Measurements from ENCODE around the gene PTCRA.
"Not testable (repeated sequence)": the region's sequence is repeated elsewhere in the genome, so short reads cannot be mapped to it uniquely, and the experiment has no call there.

Gene PTCRA

DNA sequence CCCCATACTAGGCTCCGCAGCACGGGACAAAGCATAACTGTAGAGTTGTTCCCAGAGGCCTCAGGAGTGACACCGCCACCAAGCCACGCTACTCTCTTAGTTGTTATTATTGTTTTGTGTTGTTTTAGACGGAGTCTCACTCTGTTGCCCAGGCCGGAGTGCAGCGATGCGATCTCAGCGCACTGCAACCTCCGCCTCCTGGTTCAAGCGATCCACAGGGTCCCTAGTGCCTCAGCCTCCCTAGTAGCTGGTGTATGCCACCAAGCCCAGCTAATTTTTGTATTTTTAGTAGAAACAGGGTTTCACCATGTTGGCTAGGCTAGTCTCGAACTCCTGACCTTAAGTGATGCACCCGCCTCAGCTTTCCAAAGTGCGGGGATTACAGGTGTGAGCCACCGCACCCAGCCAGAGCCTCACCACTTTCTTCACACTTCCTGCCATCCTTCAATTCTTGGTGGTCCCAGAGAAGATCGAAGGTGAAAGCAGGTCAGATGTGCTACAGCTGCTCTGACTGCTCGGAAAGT lies 24.6 kb upstream of the PTCRA start:
- H3K36me3 Mint-ChIP-seq (ENCODE audit: low read depth): peaks cover 14% of the 10 kb centered on the region
- H3K4me3 Mint-ChIP-seq: peak overlapping the region; percentile 95
- no peaks in the 10 kb centered on the region for H3K27me3 Mint-ChIP-seq (ENCODE audit: low read depth)
- peaks cover 13% of the 10 kb centered on the region for H3K4me1 Mint-ChIP-seq (ENCODE audit: low read depth)
- H3K9me3 Mint-ChIP-seq: no peaks in the 10 kb centered on the region
- no peak for DNase-seq (ENCODE audit: low spot score)
- peak overlapping the region; percentile 94 for H3K27ac Mint-ChIP-seq

DNA sequence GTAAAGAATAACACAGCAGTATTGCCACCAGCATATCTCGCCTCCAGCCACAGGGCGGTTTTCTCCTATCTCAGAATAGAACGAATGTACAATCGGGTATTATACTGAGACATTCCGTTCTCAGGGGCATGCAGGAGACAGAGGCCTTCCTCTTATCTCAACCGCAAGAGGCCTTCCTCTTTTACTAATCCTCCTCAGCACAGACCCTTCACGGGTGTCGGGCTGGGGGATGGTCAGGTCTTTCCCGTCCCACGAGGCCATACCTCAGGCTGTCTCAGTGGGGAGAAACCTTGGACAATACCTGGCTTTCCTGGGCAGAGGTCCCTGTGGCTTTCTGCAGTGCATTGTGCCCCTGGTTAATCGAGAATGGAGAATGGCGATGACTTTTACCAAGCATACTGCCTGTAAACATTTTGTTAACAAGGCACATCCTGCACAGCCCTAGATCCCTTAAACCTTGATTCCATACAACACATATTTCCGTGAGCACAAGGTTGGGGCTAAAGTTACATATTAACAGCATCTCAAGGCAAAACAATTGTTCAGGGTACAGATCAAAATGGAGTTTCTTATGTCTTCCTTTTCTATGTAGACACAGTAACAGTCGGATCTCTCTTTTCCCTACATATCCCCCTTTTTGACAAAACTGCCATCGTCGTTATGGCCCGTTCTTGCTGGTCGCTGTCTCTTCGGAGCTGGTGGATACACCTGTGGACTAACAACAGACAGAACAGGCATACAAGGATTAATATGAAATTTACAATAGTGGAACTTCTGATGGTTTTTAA lies 21.6 kb upstream of the PTCRA start:
- not testable (repeated sequence) for H3K27me3 Mint-ChIP-seq (ENCODE audit: low read depth); DNase-seq (ENCODE audit: low spot score); H3K36me3 Mint-ChIP-seq (ENCODE audit: low read depth); H3K4me3 Mint-ChIP-seq; H3K9me3 Mint-ChIP-seq; H3K27ac Mint-ChIP-seq
- H3K4me1 Mint-ChIP-seq (ENCODE audit: low read depth): peaks cover 16% of the 10 kb centered on the region

- no peak overlapping the region for H3K27ac Mint-ChIP-seq
- no peaks in the 10 kb centered on the region for H3K9me3 Mint-ChIP-seq
- H3K4me3 Mint-ChIP-seq: no peak overlapping the region
- DNase-seq (ENCODE audit: low spot score): no peak
- peaks cover 9% of the 10 kb centered on the region for H3K4me1 Mint-ChIP-seq (ENCODE audit: low read depth)
- no peaks in the 10 kb centered on the region for H3K36me3 Mint-ChIP-seq (ENCODE audit: low read depth)
- no peaks in the 10 kb centered on the region for H3K27me3 Mint-ChIP-seq (ENCODE audit: low read depth)
Measured at GRCh38 chr6:42896178-42896719, 19.6 kb upstream of the PTCRA start.

DNA sequence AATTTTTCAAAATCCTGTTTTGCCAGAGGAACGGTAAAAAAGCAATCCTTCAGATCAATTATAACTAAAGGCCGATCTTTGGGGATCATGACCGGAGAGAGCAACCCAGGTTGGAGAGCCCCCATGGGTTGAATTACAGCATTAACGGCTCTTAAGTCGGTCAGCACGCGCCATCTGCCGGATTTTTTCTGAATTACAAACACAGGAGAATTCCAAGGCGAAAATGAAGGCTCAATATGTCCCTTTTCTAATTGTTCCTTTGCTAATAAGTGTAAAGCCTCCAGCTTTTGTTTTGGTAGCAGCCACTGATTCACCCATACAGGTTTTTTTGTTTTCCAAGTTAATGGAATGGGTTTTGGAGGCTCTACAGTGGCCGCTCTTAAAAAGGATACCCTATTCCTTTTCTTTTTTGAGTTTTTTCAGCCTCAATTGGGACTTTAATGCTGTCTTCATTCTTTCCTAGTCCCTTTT lies 16.9 kb upstream of the PTCRA start:
- no peaks in the 10 kb centered on the region for H3K27me3 Mint-ChIP-seq (ENCODE audit: low read depth)

DNA sequence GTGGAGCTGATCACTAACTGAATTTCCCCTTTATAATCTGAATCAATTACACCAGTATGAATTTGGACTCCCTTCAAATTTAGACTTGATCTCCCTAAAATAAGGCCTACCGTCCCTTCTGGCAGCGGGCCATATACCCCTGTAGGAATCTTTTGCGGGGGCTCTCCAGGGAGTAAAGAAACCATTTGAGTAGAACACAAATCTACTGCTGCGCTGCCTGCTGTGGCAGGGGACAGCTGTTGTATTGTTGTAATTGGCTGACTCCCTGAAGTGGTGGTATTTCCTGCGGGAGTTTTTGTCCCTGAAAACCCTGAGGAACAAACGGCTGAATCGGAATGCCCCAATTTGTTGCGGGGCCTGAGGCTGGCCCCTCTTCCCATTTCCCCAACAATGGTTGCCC lies 16.0 kb upstream of the PTCRA start:
- peaks cover 15% of the 10 kb centered on the region for H3K4me1 Mint-ChIP-seq (ENCODE audit: low read depth)
- no peak overlapping the region for H3K4me3 Mint-ChIP-seq
- no peaks in the 10 kb centered on the region for H3K36me3 Mint-ChIP-seq (ENCODE audit: low read depth)
- H3K27me3 Mint-ChIP-seq (ENCODE audit: low read depth): no peaks in the 10 kb centered on the region
- no peak overlapping the region for H3K27ac Mint-ChIP-seq
- no peak for DNase-seq (ENCODE audit: low spot score)
- no peaks in the 10 kb centered on the region for H3K9me3 Mint-ChIP-seq

More for the DNA sequence above, 16.9 kb upstream of the PTCRA start:
- H3K9me3 Mint-ChIP-seq: no peaks in the 10 kb centered on the region
- H3K4me3 Mint-ChIP-seq: no peak overlapping the region
- DNase-seq (ENCODE audit: low spot score): peak; percentile 53
- H3K36me3 Mint-ChIP-seq (ENCODE audit: low read depth): no peaks in the 10 kb centered on the region
- H3K4me1 Mint-ChIP-seq (ENCODE audit: low read depth): peaks cover 15% of the 10 kb centered on the region
- H3K27ac Mint-ChIP-seq: no peak overlapping the region

- no peak overlapping the region for H3K27ac Mint-ChIP-seq
- H3K27me3 Mint-ChIP-seq (ENCODE audit: low read depth): no peaks in the 10 kb centered on the region
- DNase-seq (ENCODE audit: low spot score): peak; percentile 67
- no peak overlapping the region for H3K4me3 Mint-ChIP-seq
- no peaks in the 10 kb centered on the region for H3K9me3 Mint-ChIP-seq
- peaks cover 15% of the 10 kb centered on the region for H3K4me1 Mint-ChIP-seq (ENCODE audit: low read depth)
- H3K36me3 Mint-ChIP-seq (ENCODE audit: low read depth): no peaks in the 10 kb centered on the region
Measured at GRCh38 chr6:42901538-42901957, 14.3 kb upstream of the PTCRA start.

DNA sequence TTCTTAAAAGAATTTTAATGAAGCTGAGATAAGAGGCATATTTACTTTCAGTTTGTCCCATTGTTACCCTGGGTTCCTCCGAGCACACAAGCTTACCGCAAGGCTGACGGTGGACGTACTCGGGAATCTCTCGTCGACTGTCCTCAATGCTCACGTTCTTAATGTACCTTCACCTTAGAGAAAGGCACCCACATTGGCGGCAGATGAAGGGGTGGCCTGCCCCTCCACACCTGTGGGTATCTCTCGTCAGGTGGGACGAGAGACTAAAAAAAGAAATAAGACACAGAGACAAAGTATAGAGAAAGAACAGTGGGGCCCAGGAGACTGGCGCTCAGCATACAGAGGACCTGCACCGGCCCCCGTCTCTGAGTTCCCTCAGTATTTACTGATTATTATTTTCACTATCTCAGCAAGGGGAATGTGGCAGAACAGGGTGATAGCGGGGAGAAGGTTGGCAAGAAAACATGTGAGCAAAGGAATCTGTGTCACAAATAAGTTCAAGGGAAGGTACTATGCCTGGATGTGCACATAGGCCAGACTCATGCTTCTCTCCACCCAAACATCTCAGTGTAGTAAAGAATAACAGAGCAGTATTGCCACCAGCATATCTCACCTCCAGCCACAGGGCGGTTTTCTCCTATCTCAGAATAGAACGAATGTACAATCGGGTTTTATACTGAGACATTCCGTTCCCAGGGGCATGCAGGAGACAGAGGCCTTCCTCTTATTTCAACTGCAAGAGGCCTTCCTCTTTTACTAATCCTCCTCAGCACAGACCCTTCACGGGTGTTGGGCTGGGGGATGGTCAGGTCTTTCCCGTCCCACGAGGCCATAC lies 13.2 kb upstream of the PTCRA start:
- not testable (repeated sequence) for H3K36me3 Mint-ChIP-seq (ENCODE audit: low read depth); H3K9me3 Mint-ChIP-seq; H3K27ac Mint-ChIP-seq; DNase-seq (ENCODE audit: low spot score); H3K27me3 Mint-ChIP-seq (ENCODE audit: low read depth); H3K4me3 Mint-ChIP-seq
- peaks cover 15% of the 10 kb centered on the region for H3K4me1 Mint-ChIP-seq (ENCODE audit: low read depth)

- no peak overlapping the region for H3K4me3 Mint-ChIP-seq
- H3K27me3 Mint-ChIP-seq (ENCODE audit: low read depth): no peaks in the 10 kb centered on the region
- no peaks in the 10 kb centered on the region for H3K9me3 Mint-ChIP-seq
- no peak overlapping the region for H3K27ac Mint-ChIP-seq
- no peaks in the 10 kb centered on the region for H3K36me3 Mint-ChIP-seq (ENCODE audit: low read depth)
- no peak for DNase-seq (ENCODE audit: low spot score)
- peaks cover 9% of the 10 kb centered on the region for H3K4me1 Mint-ChIP-seq (ENCODE audit: low read depth)
Measured at GRCh38 chr6:42904467-42904866, 11.4 kb upstream of the PTCRA start.

DNA sequence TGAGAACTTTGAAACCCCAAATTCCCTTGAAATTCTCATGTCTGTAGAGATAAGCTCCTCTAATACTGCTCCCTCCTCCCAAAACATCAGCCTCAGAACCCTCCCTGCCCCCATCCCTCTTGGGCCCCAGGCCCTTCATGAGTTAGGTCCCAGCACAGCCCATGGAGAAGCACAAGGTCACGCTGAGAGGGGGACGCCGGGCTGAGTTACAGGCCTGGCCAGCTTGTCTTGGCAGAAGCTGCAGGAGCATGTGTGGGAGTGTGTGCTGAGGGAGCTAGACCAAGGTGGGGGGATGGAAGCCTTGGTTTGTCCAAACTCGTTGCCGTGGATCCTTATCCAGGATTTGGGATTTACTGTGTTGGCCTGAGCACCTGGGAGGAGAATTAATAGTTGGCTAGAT lies 8.5 kb upstream of the PTCRA start:
- Mint-ChIP-seq H3K27me3 (ENCODE audit: low read depth) (peaks cover 5% of the 10 kb centered on the region), H3K9me3 (no peaks in the 10 kb centered on the region), H3K36me3 (ENCODE audit: low read depth) (no peaks in the 10 kb centered on the region), H3K27ac (no peak overlapping the region), H3K4me1 (ENCODE audit: low read depth) (peaks cover 3% of the 10 kb centered on the region), H3K4me3 (no peak overlapping the region)
- no peak for DNase-seq (ENCODE audit: low spot score)

GRCh38 chr6:42909835-42910234 lies 6.0 kb upstream of the PTCRA start:
- H3K9me3 Mint-ChIP-seq: no peaks in the 10 kb centered on the region
- peaks cover 3% of the 10 kb centered on the region for H3K4me1 Mint-ChIP-seq (ENCODE audit: low read depth)
- H3K27ac Mint-ChIP-seq: no peak overlapping the region

DNA sequence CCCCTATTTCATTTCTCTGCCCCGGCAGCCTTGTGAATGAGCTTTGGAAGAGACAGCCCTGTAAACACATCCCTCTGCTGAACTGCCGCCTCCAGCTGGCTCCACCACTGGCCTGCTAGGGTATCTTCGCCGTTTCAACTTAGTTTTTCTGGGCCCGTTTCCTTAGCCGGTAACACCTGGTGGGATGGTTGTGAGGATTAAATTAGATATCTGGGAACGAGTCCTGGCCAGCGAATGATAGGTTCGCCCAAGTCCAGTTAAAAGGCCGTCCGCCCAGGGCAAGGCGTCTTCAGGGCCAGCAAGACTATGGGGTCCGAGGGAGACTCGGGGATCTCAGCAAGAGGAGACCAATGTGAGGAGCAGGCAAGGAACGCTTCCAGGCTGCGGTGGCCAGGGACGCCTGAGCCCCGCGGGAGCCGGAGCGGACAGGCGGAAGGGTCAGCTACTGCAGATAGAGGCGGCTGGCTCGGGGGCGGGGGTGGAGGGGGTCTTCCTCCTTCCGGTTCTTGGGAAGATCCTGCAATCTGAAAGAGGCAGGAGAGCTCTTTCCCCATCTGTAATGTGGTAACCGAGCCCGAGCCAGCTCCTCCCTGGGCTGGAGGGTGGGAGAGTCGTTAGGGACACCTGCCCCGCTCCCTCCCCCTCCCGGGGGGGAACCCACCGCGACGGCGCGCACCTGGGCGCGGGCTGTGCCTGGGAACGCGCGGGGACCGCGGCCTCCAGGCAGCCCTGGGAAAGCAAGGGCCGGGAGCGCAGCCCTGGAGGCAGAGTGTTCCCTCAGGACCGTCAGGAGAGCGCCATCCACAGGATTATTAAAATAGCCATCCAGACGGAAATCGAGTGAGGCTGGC lies 4.5 kb upstream of the PTCRA start:
- DNase-seq (ENCODE audit: low spot score): no peak
- H3K27ac Mint-ChIP-seq: no peak overlapping the region
- H3K9me3 Mint-ChIP-seq: no peaks in the 10 kb centered on the region
- peaks cover 3% of the 10 kb centered on the region for H3K4me1 Mint-ChIP-seq (ENCODE audit: low read depth)
- H3K27me3 Mint-ChIP-seq (ENCODE audit: low read depth): peaks cover 5% of the 10 kb centered on the region
- H3K4me3 Mint-ChIP-seq: no peak overlapping the region
- H3K36me3 Mint-ChIP-seq (ENCODE audit: low read depth): no peaks in the 10 kb centered on the region

More at GRCh38 chr6:42909835-42910234, 6.0 kb upstream of the PTCRA start:
- Mint-ChIP-seq H3K27me3 (ENCODE audit: low read depth) (peaks cover 5% of the 10 kb centered on the region), H3K4me3 (no peak overlapping the region), H3K36me3 (ENCODE audit: low read depth) (no peaks in the 10 kb centered on the region)
- DNase-seq (ENCODE audit: low spot score): no peak

DNA sequence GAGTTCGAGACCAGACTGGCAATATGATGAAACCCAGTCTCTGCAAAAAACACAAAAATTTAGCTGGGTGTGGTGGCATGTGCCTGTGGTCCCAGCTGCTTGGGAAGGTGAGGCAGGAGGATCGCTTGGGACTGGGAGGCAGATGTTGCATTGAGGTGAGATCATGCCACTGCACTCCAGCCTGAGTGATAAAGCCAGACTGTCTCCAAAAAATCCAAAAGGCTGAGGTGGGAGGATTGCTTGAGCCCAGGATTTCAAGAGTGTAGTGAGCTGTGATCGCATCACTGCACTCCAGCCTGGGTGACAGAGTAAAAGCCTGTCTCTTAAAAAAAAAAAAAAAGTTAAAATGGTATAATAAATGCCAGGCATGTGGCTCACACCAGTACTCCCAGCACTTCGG lies 1.3 kb upstream of the PTCRA start:
- H3K27me3 Mint-ChIP-seq (ENCODE audit: low read depth): peaks cover 5% of the 10 kb centered on the region
- H3K9me3 Mint-ChIP-seq: no peaks in the 10 kb centered on the region
- no peak for DNase-seq (ENCODE audit: low spot score)
- no peak overlapping the region for H3K27ac Mint-ChIP-seq
- H3K4me1 Mint-ChIP-seq (ENCODE audit: low read depth): peaks cover 3% of the 10 kb centered on the region
- no peaks in the 10 kb centered on the region for H3K36me3 Mint-ChIP-seq (ENCODE audit: low read depth)
- no peak overlapping the region for H3K4me3 Mint-ChIP-seq

DNA sequence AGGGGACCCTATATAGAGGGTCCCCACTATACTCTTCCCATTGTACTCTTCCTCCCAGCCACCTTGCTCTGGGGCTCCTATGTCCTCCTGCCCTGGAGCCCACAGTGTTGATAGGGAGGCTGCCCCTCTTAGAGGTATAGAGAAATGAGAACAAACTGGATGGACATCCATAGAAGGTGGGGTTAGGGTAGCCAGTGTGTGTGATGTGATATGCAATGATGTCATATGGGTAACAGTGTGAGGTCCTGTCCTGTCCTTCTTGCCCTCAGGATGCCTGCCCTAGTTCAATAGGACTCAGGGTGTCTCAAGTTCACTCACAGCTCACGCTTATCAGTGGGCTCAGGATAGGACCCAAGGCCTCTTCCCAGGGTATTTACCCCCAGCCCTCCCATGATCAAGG lies 435 bp downstream of the PTCRA start:
- H3K4me1 Mint-ChIP-seq (ENCODE audit: low read depth): peaks cover 1% of the 10 kb centered on the region
- H3K4me3 Mint-ChIP-seq: no peak overlapping the region
- no peaks in the 10 kb centered on the region for H3K36me3 Mint-ChIP-seq (ENCODE audit: low read depth)
- H3K9me3 Mint-ChIP-seq: no peaks in the 10 kb centered on the region
- no peak for DNase-seq (ENCODE audit: low spot score)
- peak overlapping the region; percentile 20 for H3K27ac Mint-ChIP-seq
- peaks cover 1% of the 10 kb centered on the region for H3K27me3 Mint-ChIP-seq (ENCODE audit: low read depth)

All from T-helper 2 cell treated with Interferon-gamma antibody and Interleukin-4, amounts not matched to agents 5 μg/mL and 100 μg/mL, for 36 hours (primary cell).